GM21737 (cell line): ENCODE results near the gene GAPDHS.

ENCODE experiments used
- ATAC-seq: cut with Tn5 transposase; IDR thresholded peaks from one replicate; pipeline ENCODE4 v1.9.1; 2021; ENCODE audit warnings: mild to moderate bottlenecking, moderate library complexity; ENCODE audit not compliant: unreplicated experiment

Gene GAPDHS

DNA sequence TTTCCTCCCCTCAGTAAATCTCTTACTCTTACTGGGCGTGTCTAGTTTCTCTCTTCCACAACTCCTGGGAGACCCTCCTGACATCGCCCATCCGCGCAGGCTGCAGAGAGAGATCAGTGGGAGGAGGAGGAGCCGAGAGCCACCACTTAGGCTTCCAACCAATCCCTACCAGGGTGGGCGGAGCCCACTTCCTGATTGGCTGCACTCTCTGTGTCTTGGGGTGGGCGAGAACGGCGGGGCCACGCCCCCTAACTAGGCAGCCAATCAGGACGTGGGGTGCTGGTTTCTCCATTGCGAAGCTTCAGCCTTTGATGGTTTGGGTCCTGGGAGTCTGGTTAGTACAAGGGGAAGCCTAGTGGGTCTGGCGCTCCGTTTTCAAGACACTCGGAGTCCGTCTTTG, 52.6 kb downstream of the GAPDHS start, which contains the start of gene PMIS2:
TSS of gene PMIS2 (plus strand) at position 326 of the 400 bp plus-strand sequence. CDS start 87 bp downstream, outside the sequence.
- ATAC-seq, result no peak

- ATAC-seq, result no peak
Measured at GRCh38 chr19:35587321-35587720, 54.1 kb downstream of the GAPDHS start.

DNA sequence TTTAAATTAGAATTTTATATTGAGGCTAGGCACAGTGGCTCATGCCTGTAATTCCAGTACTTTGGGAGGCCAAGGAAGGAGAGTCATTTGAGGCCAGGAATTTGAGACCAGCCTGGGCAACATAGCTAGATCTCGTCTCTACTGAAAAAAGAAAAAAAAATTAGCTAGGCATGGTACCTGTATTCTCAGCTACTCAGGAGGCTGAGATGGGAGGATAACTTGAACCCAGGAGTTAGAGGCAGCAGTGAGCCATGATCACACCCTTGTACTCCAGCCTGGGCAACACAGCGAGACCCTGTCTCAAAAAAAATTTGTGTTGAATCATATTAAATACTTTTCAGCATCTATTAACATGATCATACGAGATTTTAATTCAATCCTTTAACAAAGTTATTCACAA, 57.6 kb downstream of the GAPDHS start:
- no peak for ATAC-seq

- ATAC-seq, result no peak
Measured at GRCh38 chr19:35592226-35592625, 59.0 kb downstream of the GAPDHS start.
